ENCODE results near the gene P2RY1. TPM values are rescaled to one million over a fixed set of nuclear protein-coding genes. Genes with fewer than 3 reads are reported as not detected.
"Not testable (repeated sequence)": the region's sequence is repeated elsewhere in the genome, so short reads cannot be mapped to it uniquely, and the experiment has no call there.

The P2RY1 gene
- total RNA-seq, 1 donor from 2014 or later: 1.7 TPM

GRCh38 chr3:152846572-152847202 is 11.8 kb downstream of the P2RY1 start:
- intact Hi-C loops (cut with micrococcal nuclease); DNase-seq (ENCODE audit: low spot score); H3K9me3 Mint-ChIP-seq; H3K36me3 Mint-ChIP-seq (ENCODE audit: low read depth); H3K4me1 Mint-ChIP-seq (ENCODE audit: low read depth); H3K27me3 Mint-ChIP-seq (ENCODE audit: low read depth); H3K4me3 Mint-ChIP-seq (ENCODE audit: low read depth); H3K27ac Mint-ChIP-seq: not testable (repeated sequence)

- not testable (repeated sequence) for H3K27ac Mint-ChIP-seq; H3K4me1 Mint-ChIP-seq (ENCODE audit: low read depth)
Measured at GRCh38 chr3:152847599-152847998, 12.7 kb downstream of the P2RY1 start.

GRCh38 chr3:152849996-152850578 is 15.2 kb downstream of the P2RY1 start:
- Mint-ChIP-seq H3K36me3 (ENCODE audit: low read depth) (no peaks in the 10 kb centered on the region), H3K4me3 (ENCODE audit: low read depth) (no peak overlapping the region), H3K9me3 (peaks cover 7% of the 10 kb centered on the region), H3K27me3 (ENCODE audit: low read depth) (peaks cover 4% of the 10 kb centered on the region), H3K27ac (no peak overlapping the region), H3K4me1 (ENCODE audit: low read depth) (no peaks in the 10 kb centered on the region)
- DNase-seq (ENCODE audit: low spot score): no peak
- intact Hi-C loops (cut with micrococcal nuclease): no loop called here

More at GRCh38 chr3:152847599-152847998, 12.7 kb downstream of the P2RY1 start:
- H3K27me3 Mint-ChIP-seq (ENCODE audit: low read depth); H3K36me3 Mint-ChIP-seq (ENCODE audit: low read depth); intact Hi-C loops (cut with micrococcal nuclease); DNase-seq (ENCODE audit: low spot score); H3K4me3 Mint-ChIP-seq (ENCODE audit: low read depth); H3K9me3 Mint-ChIP-seq: not testable (repeated sequence)

- Mint-ChIP-seq H3K9me3 (no peaks in the 10 kb centered on the region), H3K27me3 (ENCODE audit: low read depth) (peaks cover 5% of the 10 kb centered on the region), H3K27ac (no peak overlapping the region), H3K36me3 (ENCODE audit: low read depth) (no peaks in the 10 kb centered on the region), H3K4me3 (ENCODE audit: low read depth) (no peak overlapping the region), H3K4me1 (ENCODE audit: low read depth) (no peaks in the 10 kb centered on the region)
- intact Hi-C loops (cut with micrococcal nuclease): no loop called here
- DNase-seq (ENCODE audit: low spot score): no peak
Measured at GRCh38 chr3:152853196-152853595, 18.3 kb downstream of the P2RY1 start.

- peaks cover 1% of the 10 kb centered on the region for H3K27me3 Mint-ChIP-seq (ENCODE audit: low read depth)
- no peak overlapping the region for H3K4me3 Mint-ChIP-seq (ENCODE audit: low read depth)
- H3K4me1 Mint-ChIP-seq (ENCODE audit: low read depth): no peaks in the 10 kb centered on the region
- no peaks in the 10 kb centered on the region for H3K9me3 Mint-ChIP-seq
- H3K27ac Mint-ChIP-seq: no peak overlapping the region
- intact Hi-C loops (cut with micrococcal nuclease): no loop called here
- no peaks in the 10 kb centered on the region for H3K36me3 Mint-ChIP-seq (ENCODE audit: low read depth)
- DNase-seq (ENCODE audit: low spot score): no peak
Measured at GRCh38 chr3:152857082-152857481, 22.2 kb downstream of the P2RY1 start.

GRCh38 chr3:152858170-152858800 is 23.4 kb downstream of the P2RY1 start:
- Mint-ChIP-seq H3K4me3 (ENCODE audit: low read depth) (no peak overlapping the region), H3K36me3 (ENCODE audit: low read depth) (no peaks in the 10 kb centered on the region), H3K9me3 (no peaks in the 10 kb centered on the region), H3K4me1 (ENCODE audit: low read depth) (no peaks in the 10 kb centered on the region), H3K27ac (no peak overlapping the region), H3K27me3 (ENCODE audit: low read depth) (peaks cover 3% of the 10 kb centered on the region)
- intact Hi-C loops (cut with micrococcal nuclease): no loop called here
- no peak for DNase-seq (ENCODE audit: low spot score)

- H3K4me1 Mint-ChIP-seq (ENCODE audit: low read depth): no peaks in the 10 kb centered on the region
- no peaks in the 10 kb centered on the region for H3K9me3 Mint-ChIP-seq
- intact Hi-C loops (cut with micrococcal nuclease): no loop called here
- H3K36me3 Mint-ChIP-seq (ENCODE audit: low read depth): no peaks in the 10 kb centered on the region
- no peak overlapping the region for H3K4me3 Mint-ChIP-seq (ENCODE audit: low read depth)
- no peak overlapping the region for H3K27ac Mint-ChIP-seq
- no peak for DNase-seq (ENCODE audit: low spot score)
- peaks cover 2% of the 10 kb centered on the region for H3K27me3 Mint-ChIP-seq (ENCODE audit: low read depth)
Measured at GRCh38 chr3:152860736-152861135, 25.8 kb downstream of the P2RY1 start.

- H3K27me3 Mint-ChIP-seq (ENCODE audit: low read depth): peaks cover 2% of the 10 kb centered on the region
- intact Hi-C loops (cut with micrococcal nuclease): no loop called here
- no peak overlapping the region for H3K27ac Mint-ChIP-seq
- DNase-seq (ENCODE audit: low spot score): no peak
- no peaks in the 10 kb centered on the region for H3K36me3 Mint-ChIP-seq (ENCODE audit: low read depth)
- no peaks in the 10 kb centered on the region for H3K4me1 Mint-ChIP-seq (ENCODE audit: low read depth)
- H3K4me3 Mint-ChIP-seq (ENCODE audit: low read depth): no peak overlapping the region
- H3K9me3 Mint-ChIP-seq: no peaks in the 10 kb centered on the region
Measured at GRCh38 chr3:152865668-152866245, 30.8 kb downstream of the P2RY1 start.

GRCh38 chr3:152870027-152870426 is 35.1 kb downstream of the P2RY1 start:
- Mint-ChIP-seq H3K4me3 (ENCODE audit: low read depth) (no peak overlapping the region), H3K9me3 (no peaks in the 10 kb centered on the region)
- intact Hi-C loops (cut with micrococcal nuclease): no loop called here

GRCh38 chr3:152873314-152873713 is 38.4 kb downstream of the P2RY1 start:
- H3K4me3 Mint-ChIP-seq (ENCODE audit: low read depth); H3K4me1 Mint-ChIP-seq (ENCODE audit: low read depth); H3K9me3 Mint-ChIP-seq; DNase-seq (ENCODE audit: low spot score); H3K27ac Mint-ChIP-seq; H3K36me3 Mint-ChIP-seq (ENCODE audit: low read depth); intact Hi-C loops (cut with micrococcal nuclease); H3K27me3 Mint-ChIP-seq (ENCODE audit: low read depth): not testable (repeated sequence)

More at GRCh38 chr3:152870027-152870426, 35.1 kb downstream of the P2RY1 start:
- H3K27me3 Mint-ChIP-seq (ENCODE audit: low read depth): no peaks in the 10 kb centered on the region
- DNase-seq (ENCODE audit: low spot score): no peak
- no peak overlapping the region for H3K27ac Mint-ChIP-seq
- H3K36me3 Mint-ChIP-seq (ENCODE audit: low read depth): no peaks in the 10 kb centered on the region
- no peaks in the 10 kb centered on the region for H3K4me1 Mint-ChIP-seq (ENCODE audit: low read depth)

- Mint-ChIP-seq H3K9me3 (peaks cover 3% of the 10 kb centered on the region), H3K36me3 (ENCODE audit: low read depth) (no peaks in the 10 kb centered on the region), H3K27ac (no peak overlapping the region), H3K27me3 (ENCODE audit: low read depth) (no peaks in the 10 kb centered on the region), H3K4me3 (ENCODE audit: low read depth) (no peak overlapping the region), H3K4me1 (ENCODE audit: low read depth) (no peaks in the 10 kb centered on the region)
- intact Hi-C loops (cut with micrococcal nuclease): no loop called here
- DNase-seq (ENCODE audit: low spot score): no peak
Measured at GRCh38 chr3:152874896-152875749, 40.2 kb downstream of the P2RY1 start.

GRCh38 chr3:152879130-152879789 is 44.3 kb downstream of the P2RY1 start:
- DNase-seq (ENCODE audit: low spot score): no peak
- no peak overlapping the region for H3K27ac Mint-ChIP-seq

More at GRCh38 chr3:152879130-152879789, 44.3 kb downstream of the P2RY1 start:
- Mint-ChIP-seq H3K4me1 (ENCODE audit: low read depth) (no peaks in the 10 kb centered on the region), H3K36me3 (ENCODE audit: low read depth) (no peaks in the 10 kb centered on the region), H3K9me3 (peaks cover 3% of the 10 kb centered on the region), H3K4me3 (ENCODE audit: low read depth) (no peak overlapping the region), H3K27me3 (ENCODE audit: low read depth) (no peaks in the 10 kb centered on the region)
- intact Hi-C loops (cut with micrococcal nuclease): no loop called here

All from activated T-helper 2 cell treated with anti-CD3 and anti-CD28 coated beads, Interferon-gamma antibody, Interleukin-2, Interleukin-4, amounts not matched to agents 10 μg/mL and 5 μg/mL and 100 μg/mL, durations not matched to agents 14 hours and 24 hours and 36 hours (primary cell).